IMR-90 (cell line): ENCODE results near the gene GRK5. TPM values are rescaled to one million over a fixed set of nuclear protein-coding genes. Genes with fewer than 3 reads are reported as not detected.

ENCODE experiments used
- ATAC-seq: fragments of 200-7000 bp; cut with Tn5 transposase; 2 replicates; pipeline ENCODE4 v1.9.1; 2020; ENCODE audit warnings: low read depth, mild to moderate bottlenecking, moderate library complexity
- BruUV-seq: library from RNA; stranded (reverse); fragments of 400-500 nt; replicated peaks from 2 replicates; lab custom pipeline; 2021; lab: Mats Ljungman, UMichigan
- CTCF ChIA-PET: fragments of 300-600 bp; formaldehyde crosslinking; extraction: SDS; loops from one replicate; lab custom pipeline; 2021; ENCODE audit warnings: antibody characterized with exemption; lab: Yijun Ruan, JAX
- POLR2A ChIA-PET: fragments of 300-600 bp; sonication (Branson Sonifier 250); formaldehyde crosslinking; loops from one replicate; lab custom pipeline; 2022; ENCODE audit warnings: antibody characterized with exemption; ENCODE audit not compliant: unreplicated experiment; lab: Charles Lee
- DNase-seq: peaks from one replicate; pipeline ENCODE4 v3.0.0; 2013
- H2AFZ ChIP-seq: replicated peaks from 2 replicates; pipeline ENCODE3; 2013; ENCODE audit warnings: low read length, mild to moderate bottlenecking; ENCODE audit not compliant: poor library complexity
- H2AK5ac ChIP-seq: 2 replicates; pipeline ENCODE4 v1.6.1; 2013; ENCODE audit warnings: low read depth, low read length, inconsistent platforms
- H2AK9ac ChIP-seq: replicated peaks from 2 replicates; pipeline ENCODE3; 2013; ENCODE audit warnings: mild to moderate bottlenecking, low read depth, low read length, moderate library complexity; ENCODE audit not compliant: poor library complexity
- H2BK120ac ChIP-seq: 2 replicates; pipeline ENCODE4 v1.6.1; 2013; ENCODE audit warnings: low read depth, low read length, inconsistent platforms
- H2BK15ac ChIP-seq: 3 replicates; pipeline ENCODE4 v1.6.1; 2013; ENCODE audit warnings: low read depth, low read length, inconsistent platforms
- H2BK20ac ChIP-seq: 2 replicates; pipeline ENCODE4 v1.6.1; 2013; ENCODE audit warnings: low read depth, mild to moderate bottlenecking, inconsistent platforms, low read length, moderate library complexity
- H2BK5ac ChIP-seq: 2 replicates; pipeline ENCODE4 v1.6.1; 2013; ENCODE audit warnings: mild to moderate bottlenecking, low read depth, low read length, inconsistent platforms; ENCODE audit not compliant: poor library complexity, severe bottlenecking
- H3K14ac ChIP-seq: replicated peaks from 2 replicates; pipeline ENCODE4 v1.6.1; 2013; ENCODE audit warnings: low read depth, low read length, inconsistent platforms
- H3K18ac ChIP-seq: 2 replicates; pipeline ENCODE4 v1.6.1; 2013; ENCODE audit warnings: low read depth, low read length, control low read depth
- H3K23ac ChIP-seq: 2 replicates; pipeline ENCODE4 v1.6.1; 2013; ENCODE audit warnings: low read depth, low read length, inconsistent platforms
- H3K27ac ChIP-seq: 2 replicates; pipeline ENCODE4 v1.5.1; 2013; ENCODE audit warnings: mild to moderate bottlenecking, control low read depth, low read length; ENCODE audit not compliant: insufficient read depth
- H3K27me3 ChIP-seq: 2 replicates; pipeline ENCODE4 v1.6.1; 2013; ENCODE audit warnings: low read length; ENCODE audit not compliant: control insufficient read depth, insufficient read depth
- H3K36me3 ChIP-seq: 2 replicates; pipeline ENCODE4 v1.6.1; 2013; ENCODE audit warnings: low read length, mixed read lengths; ENCODE audit not compliant: control insufficient read depth, insufficient read depth
- H3K4ac ChIP-seq: 2 replicates; pipeline ENCODE4 v1.6.1; 2013; ENCODE audit warnings: low read depth, low read length, inconsistent platforms
- H3K4me1 ChIP-seq: 2 replicates; pipeline ENCODE4 v1.6.1; 2013; ENCODE audit warnings: low read length, mixed read lengths; ENCODE audit not compliant: control insufficient read depth, insufficient read depth
- H3K4me2 ChIP-seq: 2 replicates; pipeline ENCODE4 v1.6.1; 2013; ENCODE audit warnings: low read depth, mild to moderate bottlenecking, control low read depth, low read length, moderate library complexity
- H3K4me3 ChIP-seq: 2 replicates; pipeline ENCODE4 v1.5.1; 2013; ENCODE audit warnings: low read depth, mild to moderate bottlenecking, control low read depth, low read length, moderate library complexity; ENCODE audit not compliant: insufficient read depth
- H3K56ac ChIP-seq: 2 replicates; pipeline ENCODE4 v1.6.1; 2013; ENCODE audit warnings: low read length, inconsistent platforms; ENCODE audit not compliant: insufficient read depth; ENCODE audit errors: extremely low read depth
- H3K79me1 ChIP-seq, 2 experiments: 2 replicates each; pipeline ENCODE4 v1.6.1; 2013; ENCODE audit warnings: low read length in 2 of 2, inconsistent platforms in 1 of 2, low read depth in 1 of 2
- H3K9ac ChIP-seq: 2 replicates; pipeline ENCODE4 v1.6.1; 2013; ENCODE audit warnings: low read depth, low read length, control low read depth
- H3K9me1 ChIP-seq: 2 replicates; pipeline ENCODE4 v1.6.1; 2013; ENCODE audit warnings: low read length, inconsistent platforms; ENCODE audit not compliant: insufficient read depth
- H3K9me3 ChIP-seq: 2 replicates; pipeline ENCODE4 v1.6.1; 2013; ENCODE audit warnings: low read length; ENCODE audit not compliant: control insufficient read depth, insufficient read depth
- H4K20me1 ChIP-seq: 2 replicates; pipeline ENCODE4 v1.6.1; 2013; ENCODE audit warnings: low read length, inconsistent platforms; ENCODE audit not compliant: insufficient read depth
- H4K5ac ChIP-seq: 2 replicates; pipeline ENCODE4 v1.6.1; 2013; ENCODE audit warnings: mild to moderate bottlenecking, low read depth, low read length, control low read depth
- H4K8ac ChIP-seq, 2 experiments: 2 replicates each; pipeline ENCODE4 v1.6.1; 2013; ENCODE audit warnings: low read depth in 2 of 2, low read length in 2 of 2, control low read depth in 1 of 2, inconsistent platforms in 1 of 2
- H4K91ac ChIP-seq: 2 replicates; pipeline ENCODE4 v1.6.1; 2013; ENCODE audit warnings: low read depth, low read length, inconsistent platforms; ENCODE audit not compliant: insufficient read depth
- BHLHE40 ChIP-seq: fragments of 150-350 bp; IDR thresholded peaks from 2 replicates; pipeline ENCODE4 v1.6.1; 2016; ENCODE audit warnings: mild to moderate bottlenecking, low read depth, low read length
- CEBPB ChIP-seq: IDR thresholded peaks from 2 replicates; pipeline ENCODE4 v1.6.1; 2012; ENCODE audit warnings: low read depth, low read length, improper control_type of control experiment
- CHD1 ChIP-seq: IDR thresholded peaks from 2 replicates; pipeline ENCODE4 v1.6.1; 2012; ENCODE audit warnings: low read depth, low read length, improper control_type of control experiment
- FOS ChIP-seq: fragments of 150-350 bp; IDR thresholded peaks from 2 replicates; pipeline ENCODE4 v1.6.1; 2016; ENCODE audit warnings: low read depth, low read length
- MAFK ChIP-seq: IDR thresholded peaks from 2 replicates; pipeline ENCODE4 v1.6.1; 2012; ENCODE audit warnings: low read depth, low read length, improper control_type of control experiment
- MAZ ChIP-seq: IDR thresholded peaks from 2 replicates; pipeline ENCODE4 v1.6.1; 2012; ENCODE audit warnings: low read depth, mild to moderate bottlenecking, low read length, improper control_type of control experiment, moderate library complexity, borderline replicate concordance
- MXI1 ChIP-seq: IDR thresholded peaks from 2 replicates; pipeline ENCODE4 v1.6.1; 2012; ENCODE audit warnings: low read depth, mild to moderate bottlenecking, low read length, moderate library complexity, borderline replicate concordance
- NFE2L2 ChIP-seq: fragments of 150-350 bp; IDR thresholded peaks from 2 replicates; pipeline ENCODE4 v1.6.1; 2016; ENCODE audit warnings: low read depth, mild to moderate bottlenecking, low read length
- POLR2A ChIP-seq: IDR thresholded peaks from 2 replicates; pipeline ENCODE4 v1.6.1; 2012; ENCODE audit warnings: mild to moderate bottlenecking, low read depth, low read length
- RAD21 ChIP-seq: IDR thresholded peaks from 2 replicates; pipeline ENCODE4 v1.6.1; 2012; ENCODE audit warnings: low read length, improper control_type of control experiment
- RCOR1 ChIP-seq: IDR thresholded peaks from 2 replicates; pipeline ENCODE4 v1.6.1; 2012; ENCODE audit warnings: mild to moderate bottlenecking, low read length, improper control_type of control experiment; ENCODE audit not compliant: insufficient replicate concordance
- RFX5 ChIP-seq: IDR thresholded peaks from 2 replicates; pipeline ENCODE4 v1.8.0; 2012; ENCODE audit warnings: low read depth, mild to moderate bottlenecking, low read length, moderate library complexity
- SMC3 ChIP-seq: fragments of 150-350 bp; IDR thresholded peaks from 2 replicates; pipeline ENCODE4 v1.6.1; 2016; ENCODE audit warnings: low read depth, mild to moderate bottlenecking, antibody characterized with exemption, low read length, moderate library complexity
- USF2 ChIP-seq: fragments of 150-350 bp; IDR thresholded peaks from 2 replicates; pipeline ENCODE4 v1.6.1; 2017; ENCODE audit warnings: mild to moderate bottlenecking, antibody characterized with exemption, low read length, low read depth
- WGBS, 2 experiments: methylation state at CpG; one replicate each; pipeline versions ENCODE4 v1.1.5 to v1.1.7; 2013; ENCODE audit warnings: missing lambda C conversion rate in 2 of 2; ENCODE audit not compliant: insufficient read length in 1 of 2; ENCODE audit errors: extremely low coverage in 2 of 2; 5-methylcytosine and 5-hydroxymethylcytosine counted together
- dilution Hi-C: fragments of 300-500 bp; cut with HindIII; formaldehyde crosslinking; loops from one replicate; pipeline ENCODE4 v1.14.3; 2018; ENCODE audit warnings: low sequenced_read_pairs; ENCODE audit not compliant: unreplicated experiment
- in situ Hi-C: fragments of 300-500 bp; cut with MboI; formaldehyde crosslinking; loops from 3 replicates; pipeline ENCODE4 v1.14.3; 2019; ENCODE audit warnings: low sequenced_read_pairs, inconsistent platforms, mixed read lengths
- intact Hi-C: fragments of 100-400 bp; cut with micrococcal nuclease; formaldehyde crosslinking; loops from 2 replicates; pipeline ENCODE4 v1.10.0; 2022
- polyA plus RNA-seq, 3 experiments: library from polyadenylated mRNA; depleted of rRNA; stranded (reverse); fragments of >200 nt; gene quantifications; 2 replicates each; pipeline ENCODE4 v1.2.3, GENCODE V29; 2012; ENCODE audit warnings: low replicate concordance in 1 of 3
- total RNA-seq: library from RNA; depleted of rRNA; stranded (reverse); fragments of >200 nt; gene quantifications from 2 replicates; pipeline ENCODE4 v1.2.3, GENCODE V29; 2012
- TF ChIP-seq, protein P1 (sequence below): fragments of 150-350 bp; IDR thresholded peaks from 2 replicates; pipeline ENCODE4 v1.6.1; 2016; ENCODE audit warnings: low read depth, mild to moderate bottlenecking, low read length, moderate library complexity, borderline replicate concordance
- TF ChIP-seq, protein P2 (sequence below): conservative IDR thresholded peaks from 2 replicates; pipeline ENCODE4 v1.5.1; 2012; ENCODE audit warnings: mild to moderate bottlenecking, low read depth, low read length, improper control_type of control experiment

GRK5 gene
- total and polyA plus RNA-seq, 2 of the 4 experiments (the other 2 are of a cell fraction), result 12.9 to 16.3 TPM

- ATAC-seq, result no peak
- POLR2A ChIA-PET, result interaction anchor here (0.9 kb wide), 1 partner anchor 29 kb away, joined by 3 read pairs; no protein-coding TSS in a partner anchor
Observed at GRCh38 chr10:119398996-119399395, 191.6 kb downstream of the GRK5 start.

More at GRCh38 chr10:119398996-119399395, 191.6 kb downstream of the GRK5 start:
- no peaks in the 10 kb centered on the region for H3K27me3 ChIP-seq
- H2AFZ ChIP-seq, result no peak overlapping the region
- peaks cover 9 to 67% of the 10 kb centered on the region in 2 experiments; a peak in 3 of 4 replicates for H3K79me1 ChIP-seq
- CTCF ChIA-PET, result interaction anchor here (1.0 kb wide), 1 partner anchor 193 kb away, joined by 3 read pairs; no protein-coding TSS in a partner anchor
- dilution Hi-C loops (no loop called here), in situ Hi-C loops (no loop called here), intact Hi-C loops (no loop called here)
- H3K14ac ChIP-seq, result no peak overlapping the region
- WGBS, 2 experiments, result 82% methylated on average over 2 of the region's 5 CpGs; no CpG with 5 or more reads in 1 of the 2 experiments
- peaks cover 10% of the 10 kb centered on the region for H4K20me1 ChIP-seq
- H3K23ac ChIP-seq, result no peak overlapping the region
- no peak overlapping the region for H2AK9ac ChIP-seq
- H3K9me3 ChIP-seq, result no peaks in the 10 kb centered on the region
- peak overlapping the region; percentile 72; the same call in 1 of the 2 replicates for H3K27ac ChIP-seq
- H3K9ac ChIP-seq, result no peak overlapping the region
- peak overlapping the region in 1 of 2 experiments; percentile 38; a peak in 1 of 4 replicates for H4K8ac ChIP-seq
- BruUV-seq, result no TSS peak
- H4K91ac ChIP-seq, result 0 out of 2 replicates have a peak overlapping the region, but pooled peaks have one; percentile 2
- TF ChIP-seq, protein P1, sequence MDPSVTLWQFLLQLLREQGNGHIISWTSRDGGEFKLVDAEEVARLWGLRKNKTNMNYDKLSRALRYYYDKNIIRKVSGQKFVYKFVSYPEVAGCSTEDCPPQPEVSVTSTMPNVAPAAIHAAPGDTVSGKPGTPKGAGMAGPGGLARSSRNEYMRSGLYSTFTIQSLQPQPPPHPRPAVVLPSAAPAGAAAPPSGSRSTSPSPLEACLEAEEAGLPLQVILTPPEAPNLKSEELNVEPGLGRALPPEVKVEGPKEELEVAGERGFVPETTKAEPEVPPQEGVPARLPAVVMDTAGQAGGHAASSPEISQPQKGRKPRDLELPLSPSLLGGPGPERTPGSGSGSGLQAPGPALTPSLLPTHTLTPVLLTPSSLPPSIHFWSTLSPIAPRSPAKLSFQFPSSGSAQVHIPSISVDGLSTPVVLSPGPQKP, result no peak
- TF ChIP-seq SMC3, result no peak
- no peak for TF ChIP-seq CHD1
- no peak for TF ChIP-seq POLR2A
- TF ChIP-seq MAZ, result no peak
- TF ChIP-seq MXI1, result no peak
- TF ChIP-seq FOS, result no peak
- TF ChIP-seq CEBPB, result no peak
- no peak for TF ChIP-seq RAD21
- TF ChIP-seq RCOR1, result no peak
- no peak for TF ChIP-seq USF2
- TF ChIP-seq MAFK, result no peak
- TF ChIP-seq NFE2L2, result no peak
- no peak for TF ChIP-seq RFX5
- TF ChIP-seq, protein P2, sequence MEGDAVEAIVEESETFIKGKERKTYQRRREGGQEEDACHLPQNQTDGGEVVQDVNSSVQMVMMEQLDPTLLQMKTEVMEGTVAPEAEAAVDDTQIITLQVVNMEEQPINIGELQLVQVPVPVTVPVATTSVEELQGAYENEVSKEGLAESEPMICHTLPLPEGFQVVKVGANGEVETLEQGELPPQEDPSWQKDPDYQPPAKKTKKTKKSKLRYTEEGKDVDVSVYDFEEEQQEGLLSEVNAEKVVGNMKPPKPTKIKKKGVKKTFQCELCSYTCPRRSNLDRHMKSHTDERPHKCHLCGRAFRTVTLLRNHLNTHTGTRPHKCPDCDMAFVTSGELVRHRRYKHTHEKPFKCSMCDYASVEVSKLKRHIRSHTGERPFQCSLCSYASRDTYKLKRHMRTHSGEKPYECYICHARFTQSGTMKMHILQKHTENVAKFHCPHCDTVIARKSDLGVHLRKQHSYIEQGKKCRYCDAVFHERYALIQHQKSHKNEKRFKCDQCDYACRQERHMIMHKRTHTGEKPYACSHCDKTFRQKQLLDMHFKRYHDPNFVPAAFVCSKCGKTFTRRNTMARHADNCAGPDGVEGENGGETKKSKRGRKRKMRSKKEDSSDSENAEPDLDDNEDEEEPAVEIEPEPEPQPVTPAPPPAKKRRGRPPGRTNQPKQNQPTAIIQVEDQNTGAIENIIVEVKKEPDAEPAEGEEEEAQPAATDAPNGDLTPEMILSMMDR, result no peak
- no peak for TF ChIP-seq BHLHE40
- peaks cover 25% of the 10 kb centered on the region for H3K4me1 ChIP-seq
- peaks cover 29% of the 10 kb centered on the region for H3K9me1 ChIP-seq
- peaks cover 49% of the 10 kb centered on the region for H3K36me3 ChIP-seq
- no peak overlapping the region for H2BK5ac ChIP-seq
- H4K5ac ChIP-seq, result peak overlapping the region; percentile 10; the same call in 1 of the 2 replicates
- peak; percentile 46 for DNase-seq
- H2AK5ac ChIP-seq, result peak overlapping the region; percentile 64
- H3K4me3 ChIP-seq, result no peak overlapping the region
- no peak overlapping the region for H2BK15ac ChIP-seq
- H3K4me2 ChIP-seq, result no peak overlapping the region
- H3K56ac ChIP-seq, result no peak overlapping the region; the same call in 1 of the 2 replicates
- H2BK120ac ChIP-seq, result peak overlapping the region; percentile 24; the same call in 1 of the 2 replicates
- H3K4ac ChIP-seq, result peak overlapping the region; percentile 43; the same call in 1 of the 2 replicates
- peak overlapping the region; percentile 14; the same call in 1 of the 2 replicates for H2BK20ac ChIP-seq
- no peak overlapping the region; the same call in 1 of the 2 replicates for H3K18ac ChIP-seq
